GM12878 (cell line): ENCODE results near the gene SMIM35. TPM values are rescaled to one million over a fixed set of nuclear protein-coding genes. Genes with fewer than 3 reads are reported as not detected.

Experiments
- ATAC-seq: fragments of 200-7000 bp; cut with Tn5 transposase; 3 replicates; pipeline ENCODE4 v1.9.1; 2020; ENCODE audit warnings: mild to moderate bottlenecking, moderate library complexity
- BruUV-seq: library from RNA; stranded (reverse); fragments of 400-500 nt; replicated peaks from 2 replicates; lab custom pipeline; 2021; lab: Mats Ljungman, UMichigan
- CTCF ChIA-PET: fragments of 300-600 bp; sonication (Branson Sonifier 250); formaldehyde crosslinking; extraction: SDS; loops from one replicate; lab custom pipeline; 2021; ENCODE audit warnings: inconsistent platforms; lab: Yijun Ruan, JAX
- POLR2A ChIA-PET: fragments of 350-600 bp; formaldehyde crosslinking; extraction: SDS; loops from one replicate; lab custom pipeline; 2021; ENCODE audit warnings: inconsistent platforms; lab: Charles Lee
- RAD21 ChIA-PET: fragments of 300-600 bp; sonication (Branson Sonifier 250); formaldehyde crosslinking; loops from one replicate; lab custom pipeline; 2023; ENCODE audit warnings: antibody characterized with exemption; ENCODE audit not compliant: unreplicated experiment; lab: Charles Lee
- SMC1A ChIA-PET: fragments of 300-600 bp; sonication (Branson Sonifier 250); formaldehyde crosslinking; loops from one replicate; lab custom pipeline; 2023; ENCODE audit not compliant: unreplicated experiment, uncharacterized antibody; lab: Charles Lee
- DNase-seq: peaks from one replicate; pipeline ENCODE4 v3.0.0-alpha.2; 2011; ENCODE audit warnings: low read depth, low spot score
- FAIRE-seq: peaks from 3 replicates; lab custom pipeline; 2011; peaks lifted over from hg19 to GRCh38; lab: Jason Lieb, UNC
- H2AFZ ChIP-seq: 2 replicates; pipeline ENCODE4 v1.6.0; 2011; ENCODE audit warnings: low read depth, low read length, control low read depth; ENCODE audit not compliant: control insufficient read depth
- H3K27ac ChIP-seq: 2 replicates; pipeline ENCODE4 v1.5.1; 2011; ENCODE audit warnings: control low read depth; ENCODE audit not compliant: control insufficient read depth, insufficient read depth
- H3K27me3 ChIP-seq, 2 experiments: replicated peaks in 1 of 2; 2 replicates each; pipeline versions ENCODE4 v1.6.0 to v1.6.1; 2011; ENCODE audit warnings: low read length in 1 of 2; ENCODE audit not compliant: control insufficient read depth in 2 of 2, insufficient read depth in 2 of 2
- H3K36me3 ChIP-seq, 2 experiments: 2 replicates each; pipeline ENCODE4 v1.5.1; 2011; ENCODE audit warnings: low read length in 1 of 2; ENCODE audit not compliant: control insufficient read depth in 2 of 2, insufficient read depth in 2 of 2
- H3K4me1 ChIP-seq: 2 replicates; pipeline ENCODE4 v1.6.1; 2011; ENCODE audit warnings: mild to moderate bottlenecking, low read length, moderate library complexity, mixed read lengths; ENCODE audit not compliant: control insufficient read depth, insufficient read depth
- H3K4me2 ChIP-seq: 2 replicates; pipeline ENCODE4 v1.6.0; 2011; ENCODE audit warnings: control low read depth; ENCODE audit not compliant: control insufficient read depth, insufficient read depth
- H3K4me3 ChIP-seq: fragments of 200-600 bp; sonication (generic); 2 replicates; pipeline ENCODE4 v1.5.1; 2016
- H3K79me2 ChIP-seq: 2 replicates; pipeline ENCODE4 v1.6.0; 2011; ENCODE audit warnings: low read length; ENCODE audit not compliant: control insufficient read depth, insufficient read depth
- H3K9ac ChIP-seq: 2 replicates; pipeline ENCODE4 v1.8.0; 2011; ENCODE audit warnings: low read length, control low read depth, mixed read lengths; ENCODE audit not compliant: control insufficient read depth, insufficient read depth
- H3K9me3 ChIP-seq: replicated peaks from 3 replicates; pipeline ENCODE4 v1.5.1; 2011; ENCODE audit warnings: mild to moderate bottlenecking, low read length; ENCODE audit not compliant: control insufficient read depth, insufficient read depth
- H4K20me1 ChIP-seq: 2 replicates; pipeline ENCODE4 v1.6.0; 2011; ENCODE audit not compliant: control insufficient read depth, insufficient read depth
- CBX3 ChIP-seq: fragments of 200-600 bp; sonication (generic); IDR thresholded peaks from 2 replicates; pipeline ENCODE4 v1.6.1; 2016; ENCODE audit warnings: low read depth, borderline replicate concordance
- CHD4 ChIP-seq: fragments of 200-600 bp; sonication (generic); IDR thresholded peaks from 2 replicates; pipeline ENCODE4 v1.6.1; 2016; ENCODE audit warnings: mild to moderate bottlenecking
- KLF5 ChIP-seq: fragments of 450-650 bp; IDR thresholded peaks from 2 replicates; pipeline ENCODE4 v1.6.1; 2014; ENCODE audit warnings: mild to moderate bottlenecking; ENCODE audit not compliant: partially characterized antibody
- MTA3 ChIP-seq: IDR thresholded peaks from 2 replicates; pipeline ENCODE4 v1.6.1; 2012; ENCODE audit warnings: low read length, inconsistent platforms, borderline replicate concordance
- MYB ChIP-seq: fragments of 150-350 bp; IDR thresholded peaks from 2 replicates; pipeline ENCODE4 v1.6.1; 2014; ENCODE audit warnings: mild to moderate bottlenecking, low read depth, low read length, borderline replicate concordance
- MYC ChIP-seq: IDR thresholded peaks from 2 replicates; pipeline ENCODE4 v1.6.1; 2011; ENCODE audit warnings: mild to moderate bottlenecking, low read length, moderate library complexity, inconsistent platforms; ENCODE audit not compliant: insufficient read depth, insufficient replicate concordance, insufficient read length, severe bottlenecking
- NBN ChIP-seq: fragments of 450-650 bp; IDR thresholded peaks from 2 replicates; pipeline ENCODE4 v1.6.1; 2016
- SMAD5 ChIP-seq: IDR thresholded peaks from 2 replicates; pipeline ENCODE4 v1.6.1; 2016; ENCODE audit warnings: antibody characterized with exemption, low read depth
- SREBF1 ChIP-seq: IDR thresholded peaks from 2 replicates; pipeline ENCODE4 v1.6.1; 2012; ENCODE audit warnings: mild to moderate bottlenecking, low read length
- TCF12 ChIP-seq: IDR thresholded peaks from 2 replicates; pipeline ENCODE4 v1.6.1; 2011; ENCODE audit warnings: low read depth, mild to moderate bottlenecking, low read length
- ZBED1 ChIP-seq: IDR thresholded peaks from 2 replicates; pipeline ENCODE4 v1.6.1; 2016; ENCODE audit warnings: borderline replicate concordance
- ZNF622 ChIP-seq: fragments of 450-650 bp; IDR thresholded peaks from 2 replicates; pipeline ENCODE4 v1.6.1; 2017; ENCODE audit warnings: mild to moderate bottlenecking, inconsistent platforms
- WGBS: methylation state at CpG from one replicate; pipeline ENCODE4 v1.1.6; 2016; ENCODE audit warnings: low lambda C conversion rate; ENCODE audit not compliant: insufficient replicate concordance, insufficient coverage; ENCODE audit errors: missing lambda C conversion rate; 5-methylcytosine and 5-hydroxymethylcytosine counted together
- in situ Hi-C: fragments of 300-500 bp; cut with MboI; formaldehyde crosslinking; loops from 9 replicates; pipeline ENCODE4 v1.14.3; 2018; ENCODE audit warnings: mixed read lengths
- intact Hi-C: fragments of 100-400 bp; cut with micrococcal nuclease; formaldehyde crosslinking; loops from one replicate; pipeline ENCODE4 v1.14.2; 2022; ENCODE audit not compliant: unreplicated experiment
- polyA plus RNA-seq, 11 experiments: library from polyadenylated mRNA; depleted of rRNA in 4 of 11; unstranded in 6 of 11; stranded (reverse) in 5 of 11; fragments of >200 nt; fragmentation: Nextera tagmentation in 4 of 11; fragmentation: Illumina TruSeq in 1 of 11; extraction: Ambion mirVana in 4 of 11; extraction: Trizol in 1 of 11; gene quantifications; 1 replicate in 1 of 11; 2 replicates in 10 of 11; pipeline versions ENCODE4 v1.2.1 to v1.2.3, GENCODE V29; 2011 to 2016; ENCODE audit warnings: inconsistent platforms in 2 of 11, missing spikeins in 2 of 11, low read depth in 1 of 11
- total RNA-seq, 4 experiments: library from RNA; depleted of rRNA in 3 of 4; stranded (reverse); fragments of >200 nt in 3 of 4; fragmentation: Illumina TruSeq in 1 of 4; extraction: Trizol in 1 of 4; gene quantifications; 2 replicates each; pipeline versions ENCODE4 v1.2.1 to v1.2.3, GENCODE V29; 2013 to 2021
- TF ChIP-seq, protein P1 (sequence below): IDR thresholded peaks from 2 replicates; pipeline ENCODE4 v1.6.1; 2011; ENCODE audit warnings: mild to moderate bottlenecking, low read depth, low read length, moderate library complexity; ENCODE audit not compliant: insufficient replicate concordance
- TF ChIP-seq, protein P2 (sequence below): IDR thresholded peaks from 2 replicates; pipeline ENCODE4 v1.6.1; 2011; ENCODE audit warnings: low read depth, mild to moderate bottlenecking, low read length, moderate library complexity, borderline replicate concordance; ENCODE audit errors: extremely low read depth
- TF ChIP-seq, protein P3 (sequence below): fragments of 450-650 bp; IDR thresholded peaks from 2 replicates; pipeline ENCODE4 v1.6.1; 2016; ENCODE audit warnings: mild to moderate bottlenecking

The SMIM35 gene
- total and polyA plus RNA-seq, 10 of the 15 experiments (the other 5 are each of a cell fraction or from before 2014, with no cell fraction given): 0.02 to 1.1 (median 0.05) TPM; not detected in 5

DNA sequence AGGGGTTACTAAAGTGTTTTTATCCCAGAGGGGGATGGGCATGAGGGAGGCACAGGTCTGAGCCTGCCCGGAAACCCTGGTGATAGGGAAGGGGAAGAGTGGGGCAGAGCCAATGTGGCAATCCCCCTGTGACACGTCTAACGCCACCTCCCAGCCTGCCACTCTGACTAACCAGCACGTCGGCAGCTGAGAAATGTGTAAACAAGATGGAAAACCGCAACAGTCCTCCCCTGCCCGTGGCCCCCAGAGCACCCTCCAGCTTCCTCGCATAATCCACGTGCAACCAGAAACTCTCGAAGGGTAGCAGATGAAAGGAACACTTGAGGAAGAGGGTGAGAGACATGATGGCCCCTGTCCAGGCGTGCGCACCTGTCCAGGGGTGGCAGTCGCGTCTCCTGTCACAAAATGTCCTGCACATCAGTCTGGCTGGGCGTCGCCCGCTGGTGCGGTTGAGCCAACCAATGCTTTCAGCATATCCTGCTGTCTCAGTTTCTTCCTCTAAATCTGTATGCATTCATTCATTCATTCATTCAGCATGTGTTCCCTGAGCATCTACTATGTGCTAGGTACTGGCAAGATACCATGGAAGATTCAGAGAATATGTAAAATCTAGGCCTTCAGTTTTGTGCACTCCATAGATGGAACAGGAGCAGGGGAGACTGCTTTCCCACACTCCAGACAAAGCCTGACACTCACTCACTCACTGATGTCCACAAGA, 5.4 kb downstream of the SMIM35 start (continued):
- TF ChIP-seq, protein P1, sequence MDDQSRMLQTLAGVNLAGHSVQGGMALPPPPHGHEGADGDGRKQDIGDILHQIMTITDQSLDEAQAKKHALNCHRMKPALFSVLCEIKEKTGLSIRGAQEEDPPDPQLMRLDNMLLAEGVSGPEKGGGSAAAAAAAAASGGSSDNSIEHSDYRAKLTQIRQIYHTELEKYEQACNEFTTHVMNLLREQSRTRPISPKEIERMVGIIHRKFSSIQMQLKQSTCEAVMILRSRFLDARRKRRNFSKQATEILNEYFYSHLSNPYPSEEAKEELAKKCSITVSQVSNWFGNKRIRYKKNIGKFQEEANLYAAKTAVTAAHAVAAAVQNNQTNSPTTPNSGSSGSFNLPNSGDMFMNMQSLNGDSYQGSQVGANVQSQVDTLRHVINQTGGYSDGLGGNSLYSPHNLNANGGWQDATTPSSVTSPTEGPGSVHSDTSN: no peak
- TF ChIP-seq MYB (no peak), SREBF1 (no peak)
- TF ChIP-seq, protein P2, sequence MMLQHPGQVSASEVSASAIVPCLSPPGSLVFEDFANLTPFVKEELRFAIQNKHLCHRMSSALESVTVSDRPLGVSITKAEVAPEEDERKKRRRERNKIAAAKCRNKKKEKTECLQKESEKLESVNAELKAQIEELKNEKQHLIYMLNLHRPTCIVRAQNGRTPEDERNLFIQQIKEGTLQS: no peak

DNA sequence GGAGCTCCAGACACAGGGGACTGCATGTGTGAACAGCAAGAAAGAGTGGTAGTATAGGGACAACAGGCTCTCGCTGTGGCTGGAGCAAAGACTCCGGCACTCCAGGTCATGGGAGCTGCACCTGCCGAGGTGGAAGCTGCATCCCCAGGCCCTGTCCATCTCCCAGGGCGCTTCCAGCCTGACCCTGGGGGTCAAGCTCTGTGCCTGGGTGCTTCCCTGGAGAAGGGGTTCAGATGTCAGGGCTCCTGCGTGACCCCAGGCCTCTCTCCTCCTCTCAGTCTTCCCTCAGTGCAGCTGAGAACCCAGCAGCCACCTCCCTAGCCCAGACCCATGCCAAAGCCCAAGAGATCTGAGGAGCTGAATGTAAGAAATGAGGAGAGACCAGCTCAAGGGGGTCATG, 6.5 kb downstream of the SMIM35 start:
- POLR2A ChIA-PET: no interaction called here
- no peak for ATAC-seq
- TF ChIP-seq MTA3: no peak
- TF ChIP-seq SMAD5: no peak
- no peak for TF ChIP-seq CBX3
- TF ChIP-seq TCF12: no peak
- TF ChIP-seq ZBED1: no peak
- TF ChIP-seq KLF5: no peak
- TF ChIP-seq, protein P3, sequence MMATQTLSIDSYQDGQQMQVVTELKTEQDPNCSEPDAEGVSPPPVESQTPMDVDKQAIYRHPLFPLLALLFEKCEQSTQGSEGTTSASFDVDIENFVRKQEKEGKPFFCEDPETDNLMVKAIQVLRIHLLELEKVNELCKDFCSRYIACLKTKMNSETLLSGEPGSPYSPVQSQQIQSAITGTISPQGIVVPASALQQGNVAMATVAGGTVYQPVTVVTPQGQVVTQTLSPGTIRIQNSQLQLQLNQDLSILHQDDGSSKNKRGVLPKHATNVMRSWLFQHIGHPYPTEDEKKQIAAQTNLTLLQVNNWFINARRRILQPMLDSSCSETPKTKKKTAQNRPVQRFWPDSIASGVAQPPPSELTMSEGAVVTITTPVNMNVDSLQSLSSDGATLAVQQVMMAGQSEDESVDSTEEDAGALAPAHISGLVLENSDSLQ: no peak
- no peak for TF ChIP-seq MYC
- no peak for TF ChIP-seq ZNF622
- TF ChIP-seq CHD4: no peak
- TF ChIP-seq NBN: no peak

More for the DNA sequence above, 6.5 kb downstream of the SMIM35 start:
- Histone ChIP-seq H3K36me3 (no peaks in the 10 kb centered on the region), H3K27ac (no peak overlapping the region), H3K4me3 (no peak overlapping the region), H3K27me3 (peaks cover 1 to 4% of the 10 kb centered on the region in 2 experiments; a peak in 2 of 4 replicates), H3K9ac (no peak overlapping the region), H2AFZ (no peak overlapping the region), H3K9me3 (no peaks in the 10 kb centered on the region), H4K20me1 (no peaks in the 10 kb centered on the region), H3K79me2 (no peaks in the 10 kb centered on the region), H3K4me1 (no peaks in the 10 kb centered on the region), H3K4me2 (no peak overlapping the region)
- ChIA-PET CTCF (interaction anchor here (0.9 to 2.3 kb wide), 4 partner anchors 27 to 263 kb away, joined by 3 to 8 read pairs (median 4); no protein-coding TSS in a partner anchor), RAD21 (interaction anchor here (0.8 kb wide), 1 partner anchor 36 kb away, joined by 3 read pairs; no protein-coding TSS in a partner anchor), SMC1A (interaction anchor here (0.7 to 2.0 kb wide), 4 partner anchors 10 to 33 kb away, joined by 3 to 7 read pairs (median 5); no protein-coding TSS in a partner anchor)
- FAIRE-seq: no peak
- in situ Hi-C loops (no loop called here), intact Hi-C loops (no loop called here)
- WGBS: 38% methylated on average over 5 of the region's 5 CpGs
- no TSS peak for BruUV-seq
- DNase-seq: no peak
